MM.1S (cell line): Measurements from ENCODE around the gene FER.

ENCODE experiments used
- DNase-seq: peaks from one replicate; pipeline ENCODE4 v3.0.0-alpha.2; 2015
- H2AFZ ChIP-seq: fragments of 300-600 bp; sonication (generic); 2 replicates; pipeline ENCODE4 v1.6.0; 2016; ENCODE audit warnings: antibody characterized with exemption, low read length
- H3F3A ChIP-seq: fragments of 300-600 bp; sonication (generic); 2 replicates; pipeline ENCODE4 v1.6.1; 2016; ENCODE audit warnings: mild to moderate bottlenecking, antibody characterized with exemption, low read length, moderate library complexity, mixed read lengths; ENCODE audit not compliant: insufficient read depth
- H3K27ac ChIP-seq: fragments of 300-600 bp; sonication (generic); 2 replicates; pipeline ENCODE4 v1.5.1; 2016; ENCODE audit warnings: mild to moderate bottlenecking, low read length
- H3K27me3 ChIP-seq: fragments of 300-600 bp; sonication (generic); replicated peaks from 2 replicates; pipeline ENCODE4 v1.6.0; 2016; ENCODE audit warnings: low read length; ENCODE audit not compliant: insufficient read depth
- H3K36me3 ChIP-seq: fragments of 300-600 bp; sonication (generic); replicated peaks from 2 replicates; pipeline ENCODE4 v1.6.1; 2016; ENCODE audit warnings: mild to moderate bottlenecking, low read length, mixed read lengths; ENCODE audit not compliant: insufficient read depth
- H3K4me1 ChIP-seq: fragments of 300-600 bp; sonication (generic); 2 replicates; pipeline ENCODE4 v1.6.1; 2016; ENCODE audit warnings: low read length, mixed read lengths
- H3K4me2 ChIP-seq: fragments of 300-600 bp; sonication (generic); 2 replicates; pipeline ENCODE4 v1.6.0; 2016; ENCODE audit warnings: low read depth, low read length
- H3K4me3 ChIP-seq: fragments of 300-600 bp; sonication (generic); 2 replicates; pipeline ENCODE4 v1.5.1; 2016; ENCODE audit warnings: low read length, mixed read lengths
- H3K79me2 ChIP-seq: fragments of 300-600 bp; sonication (generic); 2 replicates; pipeline ENCODE4 v1.6.1; 2016; ENCODE audit warnings: mixed run types, low read length, mixed read lengths
- H3K9ac ChIP-seq: fragments of 300-600 bp; sonication (generic); 2 replicates; pipeline ENCODE4 v1.6.1; 2016; ENCODE audit warnings: low read length, mixed read lengths
- H3K9me2 ChIP-seq: fragments of 300-600 bp; sonication (generic); replicated peaks from 2 replicates; pipeline ENCODE4 v1.6.1; 2016; ENCODE audit warnings: mild to moderate bottlenecking, low read length, mixed read lengths; ENCODE audit not compliant: insufficient read depth
- H3K9me3 ChIP-seq: fragments of 300-600 bp; sonication (generic); replicated peaks from 2 replicates; pipeline ENCODE4 v1.6.1; 2016; ENCODE audit warnings: mild to moderate bottlenecking, low read length, mixed read lengths; ENCODE audit not compliant: insufficient read depth
- H4K20me1 ChIP-seq: fragments of 300-600 bp; sonication (generic); 2 replicates; pipeline ENCODE4 v1.6.1; 2016; ENCODE audit warnings: mild to moderate bottlenecking, low read length, moderate library complexity, mixed read lengths; ENCODE audit not compliant: insufficient read depth
- EZH2 ChIP-seq: fragments of 300-600 bp; sonication (generic); optimal IDR thresholded peaks from 2 replicates; pipeline ENCODE3; 2017; ENCODE audit warnings: low read depth, mild to moderate bottlenecking, antibody characterized with exemption, low read length, mixed read lengths
- EZH2phosphoT487 ChIP-seq: fragments of 300-600 bp; sonication (generic); IDR thresholded peaks from 2 replicates; pipeline ENCODE4 v1.6.1; 2018; ENCODE audit warnings: antibody characterized with exemption, low read length
- TF ChIP-seq, protein P1 (sequence below): fragments of 300-600 bp; sonication (generic); IDR thresholded peaks from 2 replicates; pipeline ENCODE4 v1.5.1; 2016; ENCODE audit warnings: antibody characterized with exemption, low read length, mixed read lengths

FER gene

DNA sequence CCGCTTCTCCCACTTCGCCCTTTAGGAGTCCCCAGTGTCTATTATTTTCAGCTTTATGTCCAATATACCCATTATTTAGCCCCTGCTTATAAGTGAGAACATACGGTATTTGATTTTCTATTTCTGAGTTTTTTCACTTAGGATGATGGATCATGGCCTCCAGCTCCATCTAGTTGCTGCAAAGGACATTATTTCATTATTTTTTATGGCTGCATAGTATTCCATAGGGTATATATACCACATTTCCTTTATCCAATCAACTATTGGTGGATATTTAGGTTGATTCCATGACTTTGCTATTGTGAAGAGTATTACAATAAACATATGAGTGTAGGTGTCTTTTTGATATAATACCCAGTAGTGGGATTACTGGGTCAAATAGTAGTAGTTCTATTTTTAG lies 162.9 kb downstream of the FER start:
- no peaks in the 10 kb centered on the region for H3K9me2 ChIP-seq
- no peaks in the 10 kb centered on the region for H3K27me3 ChIP-seq
- H3F3A ChIP-seq: no peaks in the 10 kb centered on the region
- no peaks in the 10 kb centered on the region for H3K9me3 ChIP-seq
- TF ChIP-seq, protein P1, sequence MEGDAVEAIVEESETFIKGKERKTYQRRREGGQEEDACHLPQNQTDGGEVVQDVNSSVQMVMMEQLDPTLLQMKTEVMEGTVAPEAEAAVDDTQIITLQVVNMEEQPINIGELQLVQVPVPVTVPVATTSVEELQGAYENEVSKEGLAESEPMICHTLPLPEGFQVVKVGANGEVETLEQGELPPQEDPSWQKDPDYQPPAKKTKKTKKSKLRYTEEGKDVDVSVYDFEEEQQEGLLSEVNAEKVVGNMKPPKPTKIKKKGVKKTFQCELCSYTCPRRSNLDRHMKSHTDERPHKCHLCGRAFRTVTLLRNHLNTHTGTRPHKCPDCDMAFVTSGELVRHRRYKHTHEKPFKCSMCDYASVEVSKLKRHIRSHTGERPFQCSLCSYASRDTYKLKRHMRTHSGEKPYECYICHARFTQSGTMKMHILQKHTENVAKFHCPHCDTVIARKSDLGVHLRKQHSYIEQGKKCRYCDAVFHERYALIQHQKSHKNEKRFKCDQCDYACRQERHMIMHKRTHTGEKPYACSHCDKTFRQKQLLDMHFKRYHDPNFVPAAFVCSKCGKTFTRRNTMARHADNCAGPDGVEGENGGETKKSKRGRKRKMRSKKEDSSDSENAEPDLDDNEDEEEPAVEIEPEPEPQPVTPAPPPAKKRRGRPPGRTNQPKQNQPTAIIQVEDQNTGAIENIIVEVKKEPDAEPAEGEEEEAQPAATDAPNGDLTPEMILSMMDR: no peak
- TF ChIP-seq EZH2phosphoT487 (no peak), EZH2 (no peak)
- no peak overlapping the region for H3K4me3 ChIP-seq
- no peaks in the 10 kb centered on the region for H3K79me2 ChIP-seq
- no peak for DNase-seq
- H3K27ac ChIP-seq: no peak overlapping the region
- H3K9ac ChIP-seq: no peak overlapping the region
- H3K36me3 ChIP-seq: no peaks in the 10 kb centered on the region
- no peaks in the 10 kb centered on the region for H4K20me1 ChIP-seq
- H2AFZ ChIP-seq: no peak overlapping the region
- no peak overlapping the region for H3K4me2 ChIP-seq
- H3K4me1 ChIP-seq: no peaks in the 10 kb centered on the region

DNA sequence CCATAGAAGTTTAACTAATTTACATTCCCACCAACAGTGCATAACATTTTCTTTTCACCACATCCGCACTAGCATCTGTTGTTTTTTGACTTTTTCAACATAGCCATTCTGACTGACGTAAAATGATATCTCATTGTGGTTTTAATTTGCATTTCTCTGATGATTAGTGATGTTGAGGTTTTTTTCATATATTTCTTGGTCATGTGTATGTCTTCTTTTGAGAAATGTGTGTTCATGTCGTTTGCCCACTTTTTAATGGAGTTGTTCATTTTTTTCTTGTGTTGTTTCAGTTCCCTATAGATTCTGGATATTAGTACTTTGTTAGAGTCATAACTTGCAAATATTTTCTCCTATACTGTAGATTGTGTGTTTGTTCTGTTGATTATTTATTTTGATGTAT lies 163.4 kb downstream of the FER start:
- Histone ChIP-seq H3K79me2 (no peaks in the 10 kb centered on the region), H3K4me2 (no peak overlapping the region), H4K20me1 (no peaks in the 10 kb centered on the region), H3K4me3 (no peak overlapping the region), H3F3A (no peaks in the 10 kb centered on the region), H3K4me1 (no peaks in the 10 kb centered on the region), H3K9me2 (no peaks in the 10 kb centered on the region), H3K9ac (no peak overlapping the region), H3K27me3 (no peaks in the 10 kb centered on the region), H3K9me3 (no peaks in the 10 kb centered on the region), H3K27ac (no peak overlapping the region), H3K36me3 (no peaks in the 10 kb centered on the region), H2AFZ (no peak overlapping the region)
- DNase-seq: no peak
- TF ChIP-seq, protein P1: no peak
- no peak for TF ChIP-seq EZH2phosphoT487
- TF ChIP-seq EZH2: no peak

DNA sequence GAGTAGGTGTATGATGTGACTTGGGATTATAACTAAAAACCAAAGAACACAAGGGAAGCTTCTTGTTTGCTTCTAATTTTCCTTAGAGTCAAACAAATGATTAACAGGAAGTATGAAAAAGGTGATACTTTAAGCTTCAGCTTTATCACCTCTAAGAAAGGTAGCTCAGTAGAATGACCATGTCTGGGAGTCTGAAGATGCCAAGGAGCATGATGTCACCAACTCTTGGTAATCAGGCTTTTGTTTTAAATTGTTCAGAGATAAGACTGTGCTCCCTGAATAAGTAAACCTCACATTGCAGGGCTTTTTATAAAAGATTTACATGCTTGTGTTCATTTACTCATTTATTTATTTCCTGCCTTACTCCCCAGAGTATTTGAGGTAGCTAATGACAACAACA lies 169.9 kb downstream of the FER start:
- Histone ChIP-seq H3K4me2 (no peak overlapping the region), H3K36me3 (no peaks in the 10 kb centered on the region), H3K9ac (no peak overlapping the region), H3K79me2 (no peaks in the 10 kb centered on the region), H2AFZ (no peak overlapping the region), H3K27me3 (no peaks in the 10 kb centered on the region), H3K4me1 (no peaks in the 10 kb centered on the region), H3K9me2 (no peaks in the 10 kb centered on the region), H3K4me3 (no peak overlapping the region), H3K27ac (no peak overlapping the region), H4K20me1 (no peaks in the 10 kb centered on the region), H3F3A (no peaks in the 10 kb centered on the region), H3K9me3 (no peaks in the 10 kb centered on the region)
- DNase-seq: no peak
- no peak for TF ChIP-seq EZH2phosphoT487
- TF ChIP-seq EZH2: no peak
- TF ChIP-seq, protein P1: no peak
